Activated CD8-positive, alpha-beta T cell treated with anti-CD3 and anti-CD28 coated beads for 36 hours (primary cell): ENCODE measurements around the gene TICAM1. TPM values are rescaled to one million over a fixed set of nuclear protein-coding genes. Genes with fewer than 3 reads are reported as not detected.

Source experiments
- ATAC-seq: fragments of 200-7000 bp; cut with Tn5 transposase; one replicate; pipeline ENCODE4 v1.10.0; 2021; ENCODE audit warnings: mild to moderate bottlenecking, moderate library complexity
- CTCF ChIA-PET: fragments of 350-600 bp; sonication (Branson Sonifier 250); formaldehyde crosslinking; loops from one replicate; lab custom pipeline; 2021; ENCODE audit warnings: antibody characterized with exemption; lab: Charles Lee
- POLR2A ChIA-PET: fragments of 350-600 bp; sonication (Branson Sonifier 250); formaldehyde crosslinking; loops from one replicate; lab custom pipeline; 2021; ENCODE audit warnings: antibody characterized with exemption; lab: Charles Lee
- DNase-seq: peaks from one replicate; pipeline ENCODE4 v3.0.0-alpha.2; 2020
- H3K27ac Mint-ChIP-seq: one replicate; pipeline ENCODE4 v1.8.0; 2021; ENCODE audit warnings: mild to moderate bottlenecking, mixed read lengths
- H3K27me3 Mint-ChIP-seq: one replicate; pipeline ENCODE4 v1.8.0; 2021; ENCODE audit warnings: mixed read lengths
- H3K36me3 Mint-ChIP-seq: one replicate; pipeline ENCODE4 v1.8.0; 2021; ENCODE audit warnings: low read depth, mixed read lengths
- H3K4me1 Mint-ChIP-seq: one replicate; pipeline ENCODE4 v1.8.0; 2021; ENCODE audit warnings: low read depth, mixed read lengths
- H3K4me3 Mint-ChIP-seq: one replicate; pipeline ENCODE4 v1.8.0; 2021; ENCODE audit warnings: mild to moderate bottlenecking, moderate library complexity, mixed read lengths
- H3K9me3 Mint-ChIP-seq: one replicate; pipeline ENCODE4 v1.8.0; 2021; ENCODE audit warnings: mixed read lengths
- CTCF ChIP-seq: fragments of 200-600 bp; IDR thresholded peaks from one replicate; pipeline ENCODE4 v1.8.0; 2022; ENCODE audit warnings: antibody characterized with exemption, mild to moderate bottlenecking
- intact Hi-C: fragments of 100-400 bp; cut with micrococcal nuclease; formaldehyde crosslinking; loops from one replicate; pipeline ENCODE4 v1.10.0; 2022
- total RNA-seq, 2 experiments: library from RNA; stranded (reverse); gene quantifications; one replicate each; pipeline ENCODE4 v1.2.3, GENCODE V29; 2021

TICAM1 gene
- total RNA-seq, 2 experiments from 2014 or later = 17.4 to 17.5 TPM

GRCh38 chr19:4873930-4874329 lies 42.4 kb upstream of the TICAM1 start:
- ChIA-PET CTCF (interaction anchor here (1.1 to 8.5 kb wide), 9 partner anchors 18 to 225 kb away, joined by 3 to 110 read pairs (median 4); no protein-coding TSS in a partner anchor), POLR2A (interaction anchor here (8.6 kb wide), 1 partner anchor 41 kb away, joined by 82 read pairs; no protein-coding TSS in a partner anchor)
- intact Hi-C loops = loop anchor here (5.0 kb wide), 2 partner anchors 38 to 158 kb away; no protein-coding TSS in a partner anchor
- Mint-ChIP-seq H3K9me3 (no peaks in the 10 kb centered on the region), H3K4me1 (peaks cover 17% of the 10 kb centered on the region), H3K36me3 (no peaks in the 10 kb centered on the region), H3K27me3 (peaks cover 2% of the 10 kb centered on the region), H3K27ac (no peak overlapping the region), H3K4me3 (no peak overlapping the region)
- ATAC-seq (no peak), DNase-seq (no peak)
- no peak for TF ChIP-seq CTCF

GRCh38 chr19:4871711-4872110 lies 40.2 kb upstream of the TICAM1 start:
- ChIA-PET CTCF (interaction anchor here (0.6 to 8.5 kb wide), 10 partner anchors 21 to 160 kb away, joined by 3 to 110 read pairs (median 6); partner anchors contain the start of gene TICAM1), POLR2A (interaction anchor here (1.3 to 8.6 kb wide), 2 partner anchors 38 to 43 kb away, joined by 5 to 82 read pairs; partner anchors contain the start of gene UHRF1)
- DNase-seq (no peak), ATAC-seq (no peak)
- intact Hi-C loops = loop anchor here (5.0 kb wide), 2 partner anchors 41 to 161 kb away; no protein-coding TSS in a partner anchor
- no peak for TF ChIP-seq CTCF
- H3K4me1 Mint-ChIP-seq = peaks cover 14% of the 10 kb centered on the region
- H3K27ac Mint-ChIP-seq = no peak overlapping the region
- H3K9me3 Mint-ChIP-seq = no peaks in the 10 kb centered on the region
- peaks cover 2% of the 10 kb centered on the region for H3K27me3 Mint-ChIP-seq
- H3K36me3 Mint-ChIP-seq = no peaks in the 10 kb centered on the region
- H3K4me3 Mint-ChIP-seq = no peak overlapping the region

DNA sequence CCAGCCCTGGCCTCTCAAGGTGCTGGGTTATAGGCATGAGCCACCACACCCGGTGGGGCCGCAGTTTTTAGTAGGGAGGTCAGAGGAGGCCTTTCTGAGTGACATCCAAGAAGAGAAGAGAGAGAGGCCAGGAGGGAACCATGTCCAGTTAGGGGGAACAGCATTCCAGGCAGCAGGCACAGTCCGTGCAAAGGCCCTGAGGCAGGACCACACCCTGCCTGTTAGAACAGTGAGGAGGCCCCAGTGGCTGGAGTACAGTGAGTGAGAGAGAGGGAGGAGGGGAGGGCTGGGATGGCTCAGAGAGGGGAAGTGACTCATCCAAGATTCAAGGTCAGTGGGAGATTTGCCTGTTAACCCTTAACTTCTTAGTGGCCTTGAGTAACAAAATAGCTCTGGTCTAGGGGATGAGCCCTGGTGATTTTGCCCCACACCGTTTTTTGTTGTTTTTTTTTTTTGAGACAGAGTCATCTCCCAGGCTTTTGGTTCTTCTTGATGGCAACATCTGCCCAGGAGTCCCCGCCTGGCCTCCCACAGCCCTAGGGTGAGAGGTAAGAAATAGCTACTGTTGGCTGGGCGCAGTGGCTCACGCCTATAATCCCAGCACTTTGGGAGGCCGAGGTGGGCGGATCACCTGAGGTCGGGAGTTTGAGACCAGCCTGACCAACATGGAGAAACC lies 38.7 kb upstream of the TICAM1 start:
- Mint-ChIP-seq H3K36me3 (no peaks in the 10 kb centered on the region), H3K9me3 (no peaks in the 10 kb centered on the region), H3K27me3 (peaks cover 2% of the 10 kb centered on the region), H3K4me1 (peaks cover 16% of the 10 kb centered on the region), H3K27ac (no peak overlapping the region), H3K4me3 (no peak overlapping the region)
- ChIA-PET POLR2A (interaction anchor here (0.6 to 8.6 kb wide), 3 partner anchors 40 to 275 kb away, joined by 3 to 82 read pairs (median 5); partner anchors contain the start of gene UHRF1), CTCF (interaction anchor here (0.9 to 8.5 kb wide), 7 partner anchors 44 to 162 kb away, joined by 3 to 110 read pairs (median 3); no protein-coding TSS in a partner anchor)
- TF ChIP-seq CTCF = no peak
- DNase-seq = peak; percentile 61
- intact Hi-C loops = loop anchor here (5.0 kb wide), 2 partner anchors 42 to 162 kb away; no protein-coding TSS in a partner anchor
- peak; percentile 34 for ATAC-seq

GRCh38 chr19:4868286-4868834 lies 36.8 kb upstream of the TICAM1 start:
- intact Hi-C loops = no loop called here
- Mint-ChIP-seq H3K27ac (no peak overlapping the region), H3K9me3 (no peaks in the 10 kb centered on the region)

More at GRCh38 chr19:4868286-4868834, 36.8 kb upstream of the TICAM1 start:
- no peak for ATAC-seq
- Mint-ChIP-seq H3K27me3 (peaks cover 2% of the 10 kb centered on the region), H3K4me1 (peaks cover 16% of the 10 kb centered on the region), H3K36me3 (no peaks in the 10 kb centered on the region), H3K4me3 (peak overlapping the region; percentile 75)
- ChIA-PET POLR2A (interaction anchor here (8.6 kb wide), 1 partner anchor 46 kb away, joined by 82 read pairs; no protein-coding TSS in a partner anchor), CTCF (interaction anchor here (1.4 to 8.5 kb wide), 5 partner anchors 37 to 163 kb away, joined by 4 to 110 read pairs (median 52); partner anchors contain the start of gene TICAM1)
- TF ChIP-seq CTCF = no peak
- no peak for DNase-seq
